ENCODE measurements around the gene PDGFD.

The PDGFD gene

DNA sequence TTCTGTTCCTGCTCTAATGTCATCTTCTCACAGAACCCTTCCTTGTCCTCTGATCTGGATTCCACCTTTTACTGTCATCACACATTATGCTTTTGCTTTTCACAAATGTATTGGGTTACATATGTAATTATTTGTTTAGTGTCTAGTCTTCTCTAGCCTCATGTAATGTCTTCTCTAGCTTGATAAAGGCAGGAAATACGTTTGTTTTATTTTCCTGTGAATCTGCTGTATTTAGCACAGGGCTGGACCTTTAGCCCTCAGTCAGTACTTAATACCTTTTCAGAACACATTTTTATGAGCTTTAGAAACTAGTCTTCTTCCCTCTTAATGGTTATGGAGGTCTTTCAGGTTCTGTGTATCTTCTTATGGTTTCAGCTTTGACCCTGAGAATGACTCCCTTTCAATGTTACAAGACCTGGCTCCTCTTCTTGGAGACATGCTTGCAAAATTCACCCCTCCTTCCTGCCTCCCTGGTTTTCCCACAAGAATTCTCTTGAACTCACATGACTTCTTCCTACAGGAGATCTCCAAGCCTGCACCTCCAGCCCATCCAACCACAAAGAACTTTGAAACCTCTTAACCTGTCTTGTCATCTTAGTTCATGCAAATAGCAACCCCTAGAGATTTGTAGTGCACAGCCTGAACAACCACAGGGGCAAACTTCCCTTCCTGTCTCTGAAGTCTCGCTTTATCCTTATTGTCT, 260.2 kb downstream of the PDGFD start:
- POLR2A ChIA-PET (ENCODE audit: low non-redundant PET) = no interaction called here
- no peak for DNase-seq (ENCODE audit: low spot score)
- no peak overlapping the region for H3K27ac ChIP-seq
- TF ChIP-seq, protein P1, sequence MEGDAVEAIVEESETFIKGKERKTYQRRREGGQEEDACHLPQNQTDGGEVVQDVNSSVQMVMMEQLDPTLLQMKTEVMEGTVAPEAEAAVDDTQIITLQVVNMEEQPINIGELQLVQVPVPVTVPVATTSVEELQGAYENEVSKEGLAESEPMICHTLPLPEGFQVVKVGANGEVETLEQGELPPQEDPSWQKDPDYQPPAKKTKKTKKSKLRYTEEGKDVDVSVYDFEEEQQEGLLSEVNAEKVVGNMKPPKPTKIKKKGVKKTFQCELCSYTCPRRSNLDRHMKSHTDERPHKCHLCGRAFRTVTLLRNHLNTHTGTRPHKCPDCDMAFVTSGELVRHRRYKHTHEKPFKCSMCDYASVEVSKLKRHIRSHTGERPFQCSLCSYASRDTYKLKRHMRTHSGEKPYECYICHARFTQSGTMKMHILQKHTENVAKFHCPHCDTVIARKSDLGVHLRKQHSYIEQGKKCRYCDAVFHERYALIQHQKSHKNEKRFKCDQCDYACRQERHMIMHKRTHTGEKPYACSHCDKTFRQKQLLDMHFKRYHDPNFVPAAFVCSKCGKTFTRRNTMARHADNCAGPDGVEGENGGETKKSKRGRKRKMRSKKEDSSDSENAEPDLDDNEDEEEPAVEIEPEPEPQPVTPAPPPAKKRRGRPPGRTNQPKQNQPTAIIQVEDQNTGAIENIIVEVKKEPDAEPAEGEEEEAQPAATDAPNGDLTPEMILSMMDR (conservative IDR thresholded peaks at IDR 0.05; ENCODE audit: low read depth) = no peak
- CTCF ChIA-PET = no interaction called here

DNA sequence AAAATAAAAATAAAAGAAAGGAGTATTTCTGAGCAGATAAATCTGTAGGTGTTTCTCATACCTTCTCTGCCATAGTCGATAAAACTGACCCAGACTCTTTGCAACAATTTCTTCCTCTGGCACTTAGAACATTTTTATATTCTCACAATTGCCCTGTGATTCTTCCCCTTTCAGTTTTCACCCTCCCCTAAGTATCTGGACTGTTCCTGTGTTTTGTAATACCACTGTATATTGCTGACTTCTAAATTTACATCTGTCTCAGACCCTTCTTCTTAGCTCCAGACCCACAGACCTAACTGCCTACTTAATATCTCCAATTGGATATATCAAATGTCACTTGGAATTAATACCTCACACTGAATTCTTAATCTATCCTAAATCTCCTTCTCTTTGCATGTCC, 261.0 kb downstream of the PDGFD start:
- TF ChIP-seq, protein P1 (conservative IDR thresholded peaks at IDR 0.05; ENCODE audit: low read depth) = no peak
- DNase-seq (ENCODE audit: low spot score) = no peak

DNA sequence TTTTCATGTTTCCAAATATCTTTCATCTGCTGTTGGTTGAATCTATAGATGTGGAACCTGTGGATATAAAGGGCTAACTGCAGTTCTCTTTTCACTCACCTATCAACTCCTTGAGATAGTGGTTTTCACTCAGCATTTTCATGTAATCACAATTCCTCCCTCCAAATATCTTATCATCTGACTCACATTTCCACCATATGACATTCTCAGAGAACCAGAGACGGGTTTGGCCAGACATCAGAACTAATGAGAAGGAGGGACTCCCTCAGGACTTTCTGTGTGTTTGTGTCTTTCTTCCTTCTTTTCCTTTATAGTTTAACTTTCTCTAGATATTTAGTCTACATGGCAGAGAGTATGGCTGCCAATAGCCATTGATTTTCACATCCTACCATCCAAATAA, 262.3 kb downstream of the PDGFD start:
- no peak for DNase-seq (ENCODE audit: low spot score)
- POLR2A ChIA-PET (ENCODE audit: low non-redundant PET) = no interaction called here
- H3K27ac ChIP-seq = no peak overlapping the region
- TF ChIP-seq, protein P1 (conservative IDR thresholded peaks at IDR 0.05; ENCODE audit: low read depth) = no peak
- CTCF ChIA-PET = no interaction called here

More for the DNA sequence above, 261.0 kb downstream of the PDGFD start:
- CTCF ChIA-PET = no interaction called here
- H3K27ac ChIP-seq = no peak overlapping the region
- POLR2A ChIA-PET (ENCODE audit: low non-redundant PET) = no interaction called here

DNA sequence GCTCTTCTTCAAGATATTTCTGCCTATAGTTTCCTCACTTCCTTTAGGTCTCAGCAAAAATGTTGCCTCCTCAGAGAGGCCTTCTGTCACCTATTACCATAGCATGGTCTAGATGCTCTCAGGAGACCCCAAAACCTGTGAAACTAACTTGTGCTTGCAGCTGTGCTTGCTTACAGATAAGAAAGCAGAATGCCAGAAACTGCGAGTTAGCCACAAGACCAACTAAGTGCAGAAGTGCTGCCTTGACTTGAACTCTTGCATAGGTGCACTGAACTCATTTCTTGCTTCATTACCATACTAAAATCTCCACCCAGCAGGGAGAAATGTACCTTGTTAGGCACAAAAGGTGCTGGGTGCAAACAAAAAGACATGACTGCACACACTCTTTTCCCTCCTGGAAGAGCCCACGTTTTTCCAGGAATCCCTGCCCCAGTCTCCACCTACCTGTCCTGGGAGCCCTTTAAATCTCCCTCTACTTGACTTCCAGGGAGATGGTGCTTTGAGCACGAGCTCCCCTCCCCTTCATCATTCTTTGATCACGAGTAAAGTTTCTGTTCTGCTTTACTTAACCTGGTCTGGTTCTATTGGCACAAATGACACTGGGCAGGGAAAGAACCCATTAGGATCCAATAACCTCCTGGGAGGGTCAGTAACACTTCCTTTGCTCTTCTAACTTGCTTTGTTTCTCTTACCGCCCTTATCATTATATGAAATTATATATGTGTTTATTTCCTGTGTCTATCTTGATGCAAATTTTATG, 265.2 kb downstream of the PDGFD start:
- no peak overlapping the region for H3K27ac ChIP-seq
- ChIA-PET CTCF (no interaction called here), POLR2A (ENCODE audit: low non-redundant PET) (no interaction called here)
- no peak for DNase-seq (ENCODE audit: low spot score)
- TF ChIP-seq, protein P1 (conservative IDR thresholded peaks at IDR 0.05; ENCODE audit: low read depth) = no peak

DNA sequence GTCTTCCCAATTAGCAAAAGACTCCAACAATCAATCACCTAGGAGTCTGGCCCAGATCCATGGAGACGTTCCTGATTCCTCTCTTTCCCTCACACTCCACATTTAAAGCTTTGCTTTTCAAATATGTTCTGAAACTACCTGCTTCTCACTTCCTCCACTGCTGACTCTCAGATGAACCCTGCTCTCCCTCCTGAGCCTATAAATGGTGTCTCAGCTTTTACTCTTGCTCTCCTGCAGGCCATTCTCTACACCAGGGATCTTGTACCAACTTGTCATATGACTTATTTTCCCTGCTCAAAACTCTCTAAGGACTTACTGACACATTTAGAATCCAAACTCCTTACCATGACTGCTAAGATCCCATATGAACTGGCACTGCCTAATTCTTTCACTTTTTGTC, 265.9 kb downstream of the PDGFD start:
- DNase-seq (ENCODE audit: low spot score) = no peak
- TF ChIP-seq, protein P1 (conservative IDR thresholded peaks at IDR 0.05; ENCODE audit: low read depth) = no peak
- CTCF ChIA-PET = no interaction called here
- POLR2A ChIA-PET (ENCODE audit: low non-redundant PET) = no interaction called here
- H3K27ac ChIP-seq = no peak overlapping the region

DNA sequence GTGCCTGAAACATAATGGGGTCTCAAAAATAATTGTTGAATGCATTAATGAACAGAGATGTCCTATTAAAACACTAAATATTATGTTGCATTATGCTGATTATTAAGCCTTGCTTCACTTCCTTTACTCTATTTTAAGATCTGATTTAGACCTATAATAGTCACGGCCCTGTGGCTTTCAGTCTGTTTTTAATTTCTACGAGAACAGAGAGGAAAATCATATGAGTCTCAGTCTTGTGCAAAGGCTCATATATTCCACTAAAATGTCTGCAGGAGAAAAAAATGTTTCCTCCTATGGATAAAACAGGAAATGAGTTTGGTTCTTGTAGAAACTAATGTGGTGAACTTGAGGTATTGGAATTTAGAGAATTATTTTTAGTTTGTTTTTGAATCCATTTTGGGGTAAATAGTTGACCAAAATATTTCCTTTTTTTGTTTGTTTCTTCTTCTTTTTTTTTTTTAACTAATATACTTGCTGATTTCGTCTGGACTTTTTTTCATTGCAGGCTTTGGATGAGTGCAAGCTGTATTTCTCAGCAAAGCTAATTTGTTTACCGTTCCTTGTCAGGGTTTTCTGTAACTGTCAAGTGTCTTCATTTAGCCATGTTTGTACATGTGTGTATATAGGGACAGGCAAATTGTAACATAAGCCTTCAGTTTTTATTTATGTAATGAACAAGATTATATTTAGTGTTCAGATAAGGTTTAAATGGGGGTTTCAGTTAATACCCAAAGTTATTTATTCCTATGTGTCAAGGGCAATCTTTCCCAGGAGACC, 266.6 kb downstream of the PDGFD start:
- H3K27ac ChIP-seq = no peak overlapping the region
- no peak for DNase-seq (ENCODE audit: low spot score)
- TF ChIP-seq, protein P1 (conservative IDR thresholded peaks at IDR 0.05; ENCODE audit: low read depth) = no peak
- CTCF ChIA-PET = no interaction called here
- POLR2A ChIA-PET (ENCODE audit: low non-redundant PET) = no interaction called here
